ENCODE data around the gene BICD1. TPM values are rescaled to one million over a fixed set of nuclear protein-coding genes. Genes with fewer than 3 reads are reported as not detected.

Gene BICD1
- total and polyA plus RNA-seq, 4 donors, result 0.46 to 3.4 (median 1.1) TPM

GRCh38 chr12:32076941-32077340, 29.7 kb upstream of the BICD1 start:
- Histone ChIP-seq H3K4me3 (ENCODE audit: low read depth in 1 of 3, low read length in 3 of 3) (no peak overlapping the region), H3K36me3 (ENCODE audit: control insufficient read depth in 4 of 4, insufficient read depth in 3 of 4, low read depth in 1 of 4, low read length in 3 of 4) (no peaks in the 10 kb centered on the region), H3K27ac (ENCODE audit: low read depth in 1 of 2, low read length in 2 of 2) (no peak overlapping the region), H3K4me1 (ENCODE audit: control insufficient read depth in 4 of 4, insufficient read depth in 4 of 4, low read length in 3 of 4) (no peaks in the 10 kb centered on the region), H3K27me3 (ENCODE audit: control insufficient read depth in 4 of 4, insufficient read depth in 4 of 4, low read length in 3 of 4) (peaks cover 0 to 2% (median 0%) of the 10 kb centered on the region in 4 donors), H3K9me3 (ENCODE audit: control insufficient read depth in 4 of 4, low read length in 3 of 4) (no peaks in the 10 kb centered on the region), H3K9ac (ENCODE audit: low read depth in 1 of 2, low read length in 2 of 2) (no peak overlapping the region)
- no peak for TF ChIP-seq ATF3 (IDR thresholded peaks at IDR 0.05)
- no peak for TF ChIP-seq RAD21 (IDR thresholded peaks at IDR 0.05)
- no peak for TF ChIP-seq YY1 (IDR thresholded peaks at IDR 0.05)
- no peak for TF ChIP-seq RXRA (IDR thresholded peaks at IDR 0.05)
- no peak for TF ChIP-seq FOXA1 (IDR thresholded peaks at IDR 0.05)
- TF ChIP-seq JUND (IDR thresholded peaks at IDR 0.05), result no peak
- TF ChIP-seq MAX (IDR thresholded peaks at IDR 0.05), result no peak
- no peak for TF ChIP-seq FOXA2 (IDR thresholded peaks at IDR 0.05)
- TF ChIP-seq SP1 (IDR thresholded peaks at IDR 0.05), result no peak
- TF ChIP-seq CTCF (IDR thresholded peaks at IDR 0.05; ENCODE audit: low read depth, low read length, missing input control), result no peak
- no peak for TF ChIP-seq REST (IDR thresholded peaks at IDR 0.05)
- no peak for TF ChIP-seq NR2F2 (IDR thresholded peaks at IDR 0.05)
- no peak for DNase-seq (ENCODE audit: low spot score)
- 86% methylated on average over 4 of the region's 4 CpGs for WGBS

GRCh38 chr12:32080435-32080834, 26.2 kb upstream of the BICD1 start:
- no peaks in the 10 kb centered on the region for H3K36me3 ChIP-seq (ENCODE audit: control insufficient read depth in 4 of 4, insufficient read depth in 3 of 4, low read depth in 1 of 4, low read length in 3 of 4)
- H3K9me3 ChIP-seq (ENCODE audit: control insufficient read depth in 4 of 4, low read length in 3 of 4), result peaks cover 0 to 2% (median 0%) of the 10 kb centered on the region in 4 donors
- no peak overlapping the region for H3K4me3 ChIP-seq (ENCODE audit: low read depth in 1 of 3, low read length in 3 of 3)
- no peak overlapping the region for H3K27ac ChIP-seq (ENCODE audit: low read depth in 1 of 2, low read length in 2 of 2)
- no peaks in the 10 kb centered on the region for H3K4me1 ChIP-seq (ENCODE audit: control insufficient read depth in 4 of 4, insufficient read depth in 4 of 4, low read length in 3 of 4)
- H3K27me3 ChIP-seq (ENCODE audit: control insufficient read depth in 4 of 4, insufficient read depth in 4 of 4, low read length in 3 of 4), result no peaks in the 10 kb centered on the region
- DNase-seq (ENCODE audit: low spot score), result no peak
- WGBS, result 87% methylated on average over 3 of the region's 3 CpGs
- H3K9ac ChIP-seq (ENCODE audit: low read depth in 1 of 2, low read length in 2 of 2), result no peak overlapping the region
- no peak for TF ChIP-seq JUND (IDR thresholded peaks at IDR 0.05)
- TF ChIP-seq ZBTB33 (IDR thresholded peaks at IDR 0.05), result no peak
- no peak for TF ChIP-seq RXRA (IDR thresholded peaks at IDR 0.05)
- TF ChIP-seq RAD21 (IDR thresholded peaks at IDR 0.05), result no peak
- no peak for TF ChIP-seq NR2F2 (IDR thresholded peaks at IDR 0.05)
- no peak for TF ChIP-seq YY1 (IDR thresholded peaks at IDR 0.05)
- TF ChIP-seq MAX (IDR thresholded peaks at IDR 0.05), result no peak
- no peak for TF ChIP-seq TAF1 (conservative IDR thresholded peaks at IDR 0.05)
- TF ChIP-seq ATF3 (IDR thresholded peaks at IDR 0.05), result no peak
- TF ChIP-seq CTCF (IDR thresholded peaks at IDR 0.05; ENCODE audit: low read depth, low read length, missing input control), result no peak
- TF ChIP-seq EGR1 (IDR thresholded peaks at IDR 0.05; ENCODE audit: low read depth in 2 of 2), result no peak
- TF ChIP-seq GABPA (IDR thresholded peaks at IDR 0.05 in 1 of 2, conservative IDR thresholded peaks at IDR 0.05 in 1 of 2), result no peak
- no peak for TF ChIP-seq FOXA2 (IDR thresholded peaks at IDR 0.05)
- TF ChIP-seq REST (IDR thresholded peaks at IDR 0.05), result no peak
- no peak for TF ChIP-seq SP1 (IDR thresholded peaks at IDR 0.05)
